Measurements from ENCODE around the gene MLLT3.

MLLT3 gene

DNA sequence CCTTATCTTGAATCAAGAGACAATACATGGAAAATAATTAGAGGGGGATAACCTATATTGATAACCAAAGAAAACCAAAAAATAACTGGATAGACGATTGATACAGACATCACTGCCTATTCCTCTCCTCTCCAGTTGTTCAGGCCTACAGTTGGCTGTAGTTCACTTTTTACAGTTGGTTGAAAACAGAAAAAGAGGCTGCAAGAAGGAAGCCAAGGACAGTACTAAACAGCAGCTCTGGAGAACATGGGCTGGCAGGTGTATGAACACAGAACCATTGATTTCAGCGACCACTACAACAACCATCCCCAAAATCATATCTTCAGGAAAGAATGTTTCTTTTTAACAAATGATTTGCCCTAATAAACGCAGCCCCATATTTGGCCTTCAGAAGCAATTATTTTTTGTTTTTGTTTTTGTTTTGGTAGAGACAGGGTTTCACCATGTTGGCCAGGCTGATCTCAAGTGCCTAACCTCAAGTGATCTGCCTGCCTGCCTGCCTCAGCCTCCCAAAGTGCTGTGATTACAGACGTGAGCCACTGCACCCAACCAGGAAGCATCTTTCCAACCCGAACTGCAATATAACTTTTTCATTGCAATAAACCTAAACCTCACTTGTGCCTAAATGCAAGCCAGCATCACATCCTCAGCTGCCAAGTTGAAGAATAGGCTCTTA is 64.3 kb downstream of the MLLT3 start:
- peaks cover 43% of the 10 kb centered on the region for H3K4me1 Mint-ChIP-seq

DNA sequence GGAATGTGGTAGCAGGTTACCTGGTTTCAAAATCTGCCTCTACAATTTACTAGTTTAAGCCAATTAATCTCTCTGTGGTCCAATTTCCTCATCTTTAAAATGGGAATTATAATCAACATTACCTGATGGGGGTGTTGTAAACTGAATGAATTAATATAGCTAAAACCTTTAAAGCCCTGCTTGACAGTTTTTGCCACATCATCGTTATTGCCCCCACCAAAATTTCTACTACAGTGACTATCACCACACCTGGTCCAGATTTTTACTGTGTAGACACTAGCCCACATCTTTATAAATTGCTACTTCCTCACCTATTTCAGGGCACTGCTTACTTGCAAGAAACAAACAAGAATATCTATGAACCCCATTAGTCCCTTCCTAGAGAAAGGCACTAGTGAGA is 65.0 kb downstream of the MLLT3 start:
- TF ChIP-seq, protein P1, sequence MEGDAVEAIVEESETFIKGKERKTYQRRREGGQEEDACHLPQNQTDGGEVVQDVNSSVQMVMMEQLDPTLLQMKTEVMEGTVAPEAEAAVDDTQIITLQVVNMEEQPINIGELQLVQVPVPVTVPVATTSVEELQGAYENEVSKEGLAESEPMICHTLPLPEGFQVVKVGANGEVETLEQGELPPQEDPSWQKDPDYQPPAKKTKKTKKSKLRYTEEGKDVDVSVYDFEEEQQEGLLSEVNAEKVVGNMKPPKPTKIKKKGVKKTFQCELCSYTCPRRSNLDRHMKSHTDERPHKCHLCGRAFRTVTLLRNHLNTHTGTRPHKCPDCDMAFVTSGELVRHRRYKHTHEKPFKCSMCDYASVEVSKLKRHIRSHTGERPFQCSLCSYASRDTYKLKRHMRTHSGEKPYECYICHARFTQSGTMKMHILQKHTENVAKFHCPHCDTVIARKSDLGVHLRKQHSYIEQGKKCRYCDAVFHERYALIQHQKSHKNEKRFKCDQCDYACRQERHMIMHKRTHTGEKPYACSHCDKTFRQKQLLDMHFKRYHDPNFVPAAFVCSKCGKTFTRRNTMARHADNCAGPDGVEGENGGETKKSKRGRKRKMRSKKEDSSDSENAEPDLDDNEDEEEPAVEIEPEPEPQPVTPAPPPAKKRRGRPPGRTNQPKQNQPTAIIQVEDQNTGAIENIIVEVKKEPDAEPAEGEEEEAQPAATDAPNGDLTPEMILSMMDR (IDR thresholded peaks at IDR 0.05; ENCODE audit: unreplicated experiment in 3 of 3) = no peak
- Mint-ChIP-seq H3K4me1 (peaks cover 37% of the 10 kb centered on the region), H3K4me3 (no peak overlapping the region), H3K9me3 (no peaks in the 10 kb centered on the region), H3K36me3 (ENCODE audit: low read depth) (no peaks in the 10 kb centered on the region), H3K27ac (no peak overlapping the region), H3K27me3 (ENCODE audit: low read depth) (no peaks in the 10 kb centered on the region)

More for the DNA sequence above, 64.3 kb downstream of the MLLT3 start:
- Mint-ChIP-seq H3K9me3 (no peaks in the 10 kb centered on the region), H3K4me3 (no peak overlapping the region), H3K27ac (no peak overlapping the region), H3K27me3 (ENCODE audit: low read depth) (no peaks in the 10 kb centered on the region), H3K36me3 (ENCODE audit: low read depth) (no peaks in the 10 kb centered on the region)
- TF ChIP-seq, protein P1 (IDR thresholded peaks at IDR 0.05; ENCODE audit: unreplicated experiment in 3 of 3) = no peak

DNA sequence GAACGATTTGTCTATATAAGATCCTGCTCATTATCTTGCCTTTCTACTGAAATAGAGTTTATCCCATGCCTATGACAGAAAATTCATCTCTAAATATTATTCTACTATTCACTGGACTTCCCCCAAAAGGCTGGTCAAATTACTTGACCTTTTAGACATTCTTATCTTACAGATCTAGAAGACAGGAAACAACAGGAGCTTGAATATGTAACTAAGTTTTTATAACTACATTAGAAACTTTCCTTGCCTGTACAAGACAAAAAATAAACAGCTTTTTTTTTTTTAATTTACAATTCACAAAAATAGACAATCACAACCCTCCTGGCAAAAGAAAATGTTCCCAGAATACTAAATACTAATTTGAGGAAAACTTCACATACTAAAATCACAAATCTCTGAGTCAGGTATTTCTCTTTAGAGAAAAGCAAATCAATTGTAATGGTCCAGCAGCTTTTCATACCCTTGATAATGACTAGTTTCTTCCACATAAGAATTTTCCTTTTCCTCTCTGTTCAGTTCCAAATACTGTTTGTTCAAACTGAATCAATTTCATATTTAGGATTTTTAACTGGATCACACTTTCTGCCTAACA is 68.6 kb downstream of the MLLT3 start:
- no peaks in the 10 kb centered on the region for H3K36me3 Mint-ChIP-seq (ENCODE audit: low read depth)
- H3K9me3 Mint-ChIP-seq = no peaks in the 10 kb centered on the region
- TF ChIP-seq, protein P1 (IDR thresholded peaks at IDR 0.05; ENCODE audit: unreplicated experiment in 3 of 3) = no peak
- H3K27ac Mint-ChIP-seq = peak overlapping the region; percentile 3 to 82 (median 8)
- peaks cover 37% of the 10 kb centered on the region for H3K4me1 Mint-ChIP-seq
- no peak overlapping the region for H3K4me3 Mint-ChIP-seq
- H3K27me3 Mint-ChIP-seq (ENCODE audit: low read depth) = no peaks in the 10 kb centered on the region

DNA sequence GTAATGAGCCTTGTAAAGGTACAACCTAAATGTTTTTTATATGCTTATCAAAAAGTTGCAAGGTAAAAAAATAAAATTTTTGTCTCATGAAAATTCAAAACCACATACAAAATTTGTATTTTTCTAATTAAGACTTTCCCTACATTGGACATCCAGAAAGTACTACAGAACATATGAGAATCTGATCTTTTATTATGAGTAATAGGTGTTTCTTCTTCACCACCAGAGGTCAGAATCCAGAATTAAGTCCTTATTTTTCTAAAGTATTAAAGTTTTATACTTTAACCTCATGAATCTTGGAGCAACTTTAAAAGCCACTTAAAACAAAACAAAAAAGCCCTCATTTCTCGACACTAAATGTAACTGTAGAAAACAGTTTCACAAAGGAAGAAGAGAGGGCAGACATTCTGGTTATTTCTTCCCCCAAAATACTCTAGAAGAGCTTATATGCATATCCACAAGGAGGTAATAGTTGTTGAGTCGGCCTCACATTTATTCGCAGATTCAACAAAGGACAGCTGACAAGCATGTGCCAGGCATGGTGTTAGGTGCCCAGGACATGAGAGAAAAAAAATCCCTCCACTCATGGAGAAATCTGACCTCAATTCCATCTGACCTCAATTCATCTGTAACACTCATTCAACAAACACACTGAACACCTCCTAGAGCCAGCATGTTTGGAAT is 69.3 kb downstream of the MLLT3 start:
- no peaks in the 10 kb centered on the region for H3K27me3 Mint-ChIP-seq (ENCODE audit: low read depth)
- no peak overlapping the region for H3K4me3 Mint-ChIP-seq
- no peaks in the 10 kb centered on the region for H3K36me3 Mint-ChIP-seq (ENCODE audit: low read depth)
- peak overlapping the region; percentile 3 to 82 (median 8) for H3K27ac Mint-ChIP-seq
- TF ChIP-seq, protein P1 (IDR thresholded peaks at IDR 0.05; ENCODE audit: unreplicated experiment in 3 of 3) = peak in 2 of 3 experiments; percentile 12 to 26
- peaks cover 37% of the 10 kb centered on the region for H3K4me1 Mint-ChIP-seq
- no peaks in the 10 kb centered on the region for H3K9me3 Mint-ChIP-seq

DNA sequence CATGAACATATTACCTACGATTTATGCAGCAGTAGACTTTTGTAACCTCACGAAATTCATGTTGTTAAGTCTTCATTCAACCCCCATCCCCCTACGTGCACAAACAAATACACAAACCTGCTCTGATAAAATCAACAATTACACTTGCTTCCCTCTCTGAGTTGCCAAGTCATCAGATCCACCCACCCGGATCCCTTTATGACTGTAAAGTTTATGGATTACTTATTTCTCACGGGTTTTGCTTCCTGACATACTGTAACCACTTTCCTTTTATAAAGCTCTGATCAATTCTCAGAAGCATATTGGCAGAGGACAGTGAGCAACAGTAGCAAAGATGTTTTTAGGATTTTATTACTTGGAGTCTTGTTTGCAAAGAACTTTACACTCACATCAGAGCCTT is 70.5 kb downstream of the MLLT3 start:
- H3K27ac Mint-ChIP-seq = peak overlapping the region; percentile 55 to 87 (median 65)
- no peaks in the 10 kb centered on the region for H3K36me3 Mint-ChIP-seq (ENCODE audit: low read depth)
- H3K4me1 Mint-ChIP-seq = peaks cover 28% of the 10 kb centered on the region
- TF ChIP-seq, protein P1 (IDR thresholded peaks at IDR 0.05; ENCODE audit: unreplicated experiment in 3 of 3) = no peak
- H3K4me3 Mint-ChIP-seq = peak overlapping the region in 1 of 3 experiments; percentile 29
- no peaks in the 10 kb centered on the region for H3K9me3 Mint-ChIP-seq
- no peaks in the 10 kb centered on the region for H3K27me3 Mint-ChIP-seq (ENCODE audit: low read depth)

Data from nephron (organoid).